ENCODE measurements around the gene HMGN2. TPM values are rescaled to one million over a fixed set of nuclear protein-coding genes. Genes with fewer than 3 reads are reported as not detected.

The HMGN2 gene
- polyA plus RNA-seq, 1 donor (not counting 4 experiments of a cell fraction or from before 2014, with no cell fraction given) = 130 TPM

- FAIRE-seq (no peak), DNase-seq (ENCODE audit: low read depth, low spot score) (no peak)
- Histone ChIP-seq H2AFZ (ENCODE audit: control insufficient read depth, low read length) (no peak overlapping the region), H3K9me1 (ENCODE audit: control insufficient read depth, extremely low read depth, insufficient read depth, low read length) (no peaks in the 10 kb centered on the region), H3K9ac (ENCODE audit: control insufficient read depth, extremely low read depth, insufficient read depth, low read length) (no peak overlapping the region), H3K27me3 (ENCODE audit: control insufficient read depth, extremely low read depth, insufficient read depth, low read length) (no peaks in the 10 kb centered on the region), H3K27ac (ENCODE audit: control insufficient read depth, insufficient read depth, low read length) (no peak overlapping the region), H4K20me1 (ENCODE audit: control insufficient read depth, extremely low read depth, insufficient read depth, low read length) (no peaks in the 10 kb centered on the region), H3K9me3 (ENCODE audit: control insufficient read depth, low read depth, low read length) (no peaks in the 10 kb centered on the region), H3K4me1 (ENCODE audit: control insufficient read depth, extremely low read depth, insufficient read depth, low read length) (no peaks in the 10 kb centered on the region), H3K79me2 (ENCODE audit: control insufficient read depth, insufficient read depth, low read length) (no peaks in the 10 kb centered on the region), H3K36me3 (ENCODE audit: control insufficient read depth in 2 of 2, extremely low read depth in 1 of 2, insufficient read depth in 2 of 2, low read length in 2 of 2) (no peaks in the 10 kb centered on the region), H3K4me2 (ENCODE audit: control insufficient read depth, extremely low read depth, insufficient read depth, low read depth, low read length) (no peak overlapping the region), H3K4me3 (ENCODE audit: control insufficient read depth in 2 of 3, extremely low read depth in 1 of 3, insufficient read depth in 2 of 3, low read depth in 1 of 3, low read length in 3 of 3) (no peak overlapping the region)
- dilution Hi-C loops (cut with MboI; ENCODE audit: extremely low pct_ligation_motif_present, low sequenced_read_pairs) = no loop called here
- TF ChIP-seq, protein P1, sequence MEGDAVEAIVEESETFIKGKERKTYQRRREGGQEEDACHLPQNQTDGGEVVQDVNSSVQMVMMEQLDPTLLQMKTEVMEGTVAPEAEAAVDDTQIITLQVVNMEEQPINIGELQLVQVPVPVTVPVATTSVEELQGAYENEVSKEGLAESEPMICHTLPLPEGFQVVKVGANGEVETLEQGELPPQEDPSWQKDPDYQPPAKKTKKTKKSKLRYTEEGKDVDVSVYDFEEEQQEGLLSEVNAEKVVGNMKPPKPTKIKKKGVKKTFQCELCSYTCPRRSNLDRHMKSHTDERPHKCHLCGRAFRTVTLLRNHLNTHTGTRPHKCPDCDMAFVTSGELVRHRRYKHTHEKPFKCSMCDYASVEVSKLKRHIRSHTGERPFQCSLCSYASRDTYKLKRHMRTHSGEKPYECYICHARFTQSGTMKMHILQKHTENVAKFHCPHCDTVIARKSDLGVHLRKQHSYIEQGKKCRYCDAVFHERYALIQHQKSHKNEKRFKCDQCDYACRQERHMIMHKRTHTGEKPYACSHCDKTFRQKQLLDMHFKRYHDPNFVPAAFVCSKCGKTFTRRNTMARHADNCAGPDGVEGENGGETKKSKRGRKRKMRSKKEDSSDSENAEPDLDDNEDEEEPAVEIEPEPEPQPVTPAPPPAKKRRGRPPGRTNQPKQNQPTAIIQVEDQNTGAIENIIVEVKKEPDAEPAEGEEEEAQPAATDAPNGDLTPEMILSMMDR (optimal IDR thresholded peaks at IDR 0.05 in 1 of 3, IDR thresholded peaks at IDR 0.05 in 1 of 3, conservative IDR thresholded peaks at IDR 0.05 in 1 of 3; ENCODE audit: extremely low read depth in 1 of 3, insufficient read depth in 2 of 3, low read length in 3 of 3) = no peak
- no peak for TF ChIP-seq EZH2 (IDR thresholded peaks at IDR 0.05; ENCODE audit: low read length)
These were observed 44.9 kb downstream of the HMGN2 start for GRCh38 chr1:26516987-26517765.

DNA sequence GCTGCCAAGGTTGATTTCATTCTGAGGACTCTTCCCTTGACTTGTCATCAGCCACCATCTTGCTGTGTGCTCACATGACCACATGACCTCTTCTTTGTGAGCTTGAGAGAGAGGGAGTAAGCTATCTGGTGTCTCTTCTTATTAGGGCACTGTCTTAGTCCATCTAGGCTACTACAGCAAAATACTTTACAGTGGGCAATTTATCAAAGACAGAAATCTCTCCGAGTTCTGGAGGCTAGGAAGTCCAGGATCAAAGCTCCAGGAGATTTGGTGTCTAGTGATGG is 45.5 kb downstream of the HMGN2 start:
- dilution Hi-C loops (cut with MboI; ENCODE audit: extremely low pct_ligation_motif_present, low sequenced_read_pairs) = no loop called here
- Histone ChIP-seq H3K4me1 (ENCODE audit: control insufficient read depth, extremely low read depth, insufficient read depth, low read length) (no peaks in the 10 kb centered on the region), H3K4me2 (ENCODE audit: control insufficient read depth, extremely low read depth, insufficient read depth, low read depth, low read length) (no peak overlapping the region), H3K79me2 (ENCODE audit: control insufficient read depth, insufficient read depth, low read length) (no peaks in the 10 kb centered on the region), H3K9me3 (ENCODE audit: control insufficient read depth, low read depth, low read length) (no peaks in the 10 kb centered on the region), H3K9ac (ENCODE audit: control insufficient read depth, extremely low read depth, insufficient read depth, low read length) (no peak overlapping the region), H3K9me1 (ENCODE audit: control insufficient read depth, extremely low read depth, insufficient read depth, low read length) (no peaks in the 10 kb centered on the region), H3K27me3 (ENCODE audit: control insufficient read depth, extremely low read depth, insufficient read depth, low read length) (no peaks in the 10 kb centered on the region), H4K20me1 (ENCODE audit: control insufficient read depth, extremely low read depth, insufficient read depth, low read length) (no peaks in the 10 kb centered on the region), H3K4me3 (ENCODE audit: control insufficient read depth in 2 of 3, extremely low read depth in 1 of 3, insufficient read depth in 2 of 3, low read depth in 1 of 3, low read length in 3 of 3) (no peak overlapping the region), H2AFZ (ENCODE audit: control insufficient read depth, low read length) (no peak overlapping the region), H3K27ac (ENCODE audit: control insufficient read depth, insufficient read depth, low read length) (no peak overlapping the region), H3K36me3 (ENCODE audit: control insufficient read depth in 2 of 2, extremely low read depth in 1 of 2, insufficient read depth in 2 of 2, low read length in 2 of 2) (no peaks in the 10 kb centered on the region)
- TF ChIP-seq, protein P1 (optimal IDR thresholded peaks at IDR 0.05 in 1 of 3, IDR thresholded peaks at IDR 0.05 in 1 of 3, conservative IDR thresholded peaks at IDR 0.05 in 1 of 3; ENCODE audit: extremely low read depth in 1 of 3, insufficient read depth in 2 of 3, low read length in 3 of 3) = no peak
- TF ChIP-seq EZH2 (IDR thresholded peaks at IDR 0.05; ENCODE audit: low read length) = no peak
- DNase-seq (ENCODE audit: low read depth, low spot score) (no peak), FAIRE-seq (no peak)
